Fibroblast of lung (primary cell): Measurements from ENCODE around the gene COL9A3.

Experiments
- CTCF ChIP-seq, 2 donors: IDR thresholded peaks in 1 of 2; conservative IDR thresholded peaks in 1 of 2; 1 replicate in 1 of 2; 2 replicates in 1 of 2; pipeline ENCODE4 v1.5.1; 2011 to 2012; ENCODE audit warnings: low read length in 2 of 2, control low read depth in 1 of 2, inconsistent platforms in 1 of 2, low read depth in 1 of 2, mild to moderate bottlenecking in 1 of 2
- EZH2 ChIP-seq: IDR thresholded peaks from 2 replicates; pipeline ENCODE4 v1.5.1; 2012; ENCODE audit warnings: low read length, control low read depth, mild to moderate bottlenecking; ENCODE audit errors: missing control alignments

- TF ChIP-seq EZH2 (no peak), CTCF (conservative IDR thresholded peaks at IDR 0.05 in 1 of 2, IDR thresholded peaks at IDR 0.05 in 1 of 2; ENCODE audit: low read depth in 1 of 2, low read length in 2 of 2) (no peak)
These were observed 17.0 kb upstream of the COL9A3 start for GRCh38 chr20:62799873-62800272.
